ENCODE data around the gene KRTAP5-9.

- no peak for TF ChIP-seq POLR2AphosphoS5 (IDR thresholded peaks at IDR 0.05; ENCODE audit: insufficient read depth, low read depth, low read length)
- no peak for TF ChIP-seq CTCF (IDR thresholded peaks at IDR 0.05; ENCODE audit: extremely low read depth in 1 of 2, insufficient read depth in 1 of 2, low read depth in 1 of 2, low read length in 2 of 2)
- TF ChIP-seq EZH2 (IDR thresholded peaks at IDR 0.05; ENCODE audit: borderline replicate concordance, low read depth, low read length, severe bottlenecking), result no peak
- no peak for TF ChIP-seq JUN (IDR thresholded peaks at IDR 0.05; ENCODE audit: borderline replicate concordance, insufficient read depth, insufficient read length, low read depth)
Observed at GRCh38 chr11:71562120-71562519, 13.9 kb downstream of the KRTAP5-9 start.
